ENCODE data around the gene PDE9A. TPM values are rescaled to one million over a fixed set of nuclear protein-coding genes. Genes with fewer than 3 reads are reported as not detected.

PDE9A gene
- total RNA-seq, 4 donors from 2014 or later: 92.4 to 478 (median 444) TPM

DNA sequence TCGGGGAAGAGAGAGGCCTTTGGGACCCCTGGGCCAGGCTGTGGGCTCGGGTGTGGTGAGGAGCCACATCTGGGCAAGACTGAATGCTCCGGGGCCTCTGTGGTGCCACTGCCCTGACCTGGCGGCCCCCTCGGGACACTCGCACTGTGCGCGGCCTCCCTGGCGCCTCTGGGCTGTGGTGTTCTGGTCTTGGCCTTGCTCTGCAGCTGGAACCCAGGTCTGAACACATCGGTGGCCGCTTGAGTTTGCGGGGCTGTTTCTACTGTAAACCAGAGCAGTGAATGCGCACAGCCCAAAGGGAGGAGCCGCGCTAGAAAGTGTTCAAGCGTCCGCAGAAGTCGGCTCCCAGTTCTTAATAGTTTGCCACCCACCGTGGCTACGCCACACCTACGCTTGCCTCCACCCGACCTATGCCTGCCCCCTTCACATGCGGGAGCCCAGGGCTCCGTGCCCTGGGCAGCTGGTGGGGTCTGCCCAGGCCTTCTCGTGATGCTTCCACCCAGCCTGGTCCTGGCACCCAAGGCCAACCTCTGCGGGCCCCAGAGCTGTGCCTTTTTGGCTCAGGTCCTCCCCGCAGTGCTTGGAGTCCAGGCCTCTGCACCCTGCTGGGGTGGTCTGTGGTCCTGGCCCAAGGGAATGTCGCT lies 4.4 kb downstream of the PDE9A start:
- Histone ChIP-seq H3K4me3 (no peak overlapping the region), H3K27me3 (no peaks in the 10 kb centered on the region), H3K36me3 (no peaks in the 10 kb centered on the region), H3K4me1 (peaks cover 0 to 28% (median 18%) of the 10 kb centered on the region in 4 donors), H3K9me3 (no peaks in the 10 kb centered on the region), H3K27ac (no peak overlapping the region)
- TF ChIP-seq, protein P1, sequence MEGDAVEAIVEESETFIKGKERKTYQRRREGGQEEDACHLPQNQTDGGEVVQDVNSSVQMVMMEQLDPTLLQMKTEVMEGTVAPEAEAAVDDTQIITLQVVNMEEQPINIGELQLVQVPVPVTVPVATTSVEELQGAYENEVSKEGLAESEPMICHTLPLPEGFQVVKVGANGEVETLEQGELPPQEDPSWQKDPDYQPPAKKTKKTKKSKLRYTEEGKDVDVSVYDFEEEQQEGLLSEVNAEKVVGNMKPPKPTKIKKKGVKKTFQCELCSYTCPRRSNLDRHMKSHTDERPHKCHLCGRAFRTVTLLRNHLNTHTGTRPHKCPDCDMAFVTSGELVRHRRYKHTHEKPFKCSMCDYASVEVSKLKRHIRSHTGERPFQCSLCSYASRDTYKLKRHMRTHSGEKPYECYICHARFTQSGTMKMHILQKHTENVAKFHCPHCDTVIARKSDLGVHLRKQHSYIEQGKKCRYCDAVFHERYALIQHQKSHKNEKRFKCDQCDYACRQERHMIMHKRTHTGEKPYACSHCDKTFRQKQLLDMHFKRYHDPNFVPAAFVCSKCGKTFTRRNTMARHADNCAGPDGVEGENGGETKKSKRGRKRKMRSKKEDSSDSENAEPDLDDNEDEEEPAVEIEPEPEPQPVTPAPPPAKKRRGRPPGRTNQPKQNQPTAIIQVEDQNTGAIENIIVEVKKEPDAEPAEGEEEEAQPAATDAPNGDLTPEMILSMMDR (IDR thresholded peaks at IDR 0.05): no peak
- TF ChIP-seq POLR2A (IDR thresholded peaks at IDR 0.05): no peak
- DNase-seq: no peak

DNA sequence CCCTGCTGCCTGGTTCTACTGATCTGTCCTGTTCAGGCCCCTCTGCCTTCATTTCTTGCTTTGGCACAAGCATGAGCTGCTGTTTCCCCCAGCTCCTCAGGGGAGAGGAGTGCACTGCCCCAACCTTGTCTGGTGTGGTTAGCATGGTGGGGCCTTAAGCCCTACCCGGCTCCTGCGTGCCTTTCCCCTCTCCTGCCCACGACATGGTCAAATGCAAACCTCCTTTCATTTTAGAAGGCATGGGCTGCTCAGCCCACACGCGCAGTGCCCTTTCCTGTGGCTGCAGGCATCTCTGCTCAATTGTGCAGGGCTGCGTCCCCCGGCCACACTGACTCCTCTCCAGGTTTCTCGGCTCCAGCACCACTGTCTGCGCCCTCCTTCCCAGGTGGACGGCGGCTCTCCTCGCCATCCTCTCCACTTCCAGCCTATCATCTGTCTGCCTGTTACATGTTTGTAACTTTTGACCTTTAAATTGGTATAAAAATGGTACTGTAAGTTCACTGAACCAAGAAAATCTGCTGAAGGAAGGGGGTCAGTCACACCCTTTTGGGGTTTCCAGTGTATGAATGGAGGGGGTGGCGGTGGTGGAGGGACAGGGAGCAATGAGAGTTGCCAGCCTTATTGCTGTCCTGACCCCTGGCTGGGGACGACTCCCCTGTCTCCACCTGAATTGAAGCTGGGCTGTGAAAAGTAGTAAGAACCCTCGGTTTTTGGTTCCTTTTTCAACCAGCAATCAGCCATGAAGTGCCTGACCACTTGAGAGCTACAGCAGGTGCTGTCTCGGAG lies 5.1 kb downstream of the PDE9A start:
- no peaks in the 10 kb centered on the region for H3K9me3 ChIP-seq
- no peak for DNase-seq
- no peaks in the 10 kb centered on the region for H3K36me3 ChIP-seq
- TF ChIP-seq, protein P1 (IDR thresholded peaks at IDR 0.05): no peak
- TF ChIP-seq POLR2A (IDR thresholded peaks at IDR 0.05): no peak
- peaks cover 0 to 24% (median 16%) of the 10 kb centered on the region in 4 donors for H3K4me1 ChIP-seq
- H3K27ac ChIP-seq: no peak overlapping the region
- H3K4me3 ChIP-seq: no peak overlapping the region
- no peaks in the 10 kb centered on the region for H3K27me3 ChIP-seq

DNA sequence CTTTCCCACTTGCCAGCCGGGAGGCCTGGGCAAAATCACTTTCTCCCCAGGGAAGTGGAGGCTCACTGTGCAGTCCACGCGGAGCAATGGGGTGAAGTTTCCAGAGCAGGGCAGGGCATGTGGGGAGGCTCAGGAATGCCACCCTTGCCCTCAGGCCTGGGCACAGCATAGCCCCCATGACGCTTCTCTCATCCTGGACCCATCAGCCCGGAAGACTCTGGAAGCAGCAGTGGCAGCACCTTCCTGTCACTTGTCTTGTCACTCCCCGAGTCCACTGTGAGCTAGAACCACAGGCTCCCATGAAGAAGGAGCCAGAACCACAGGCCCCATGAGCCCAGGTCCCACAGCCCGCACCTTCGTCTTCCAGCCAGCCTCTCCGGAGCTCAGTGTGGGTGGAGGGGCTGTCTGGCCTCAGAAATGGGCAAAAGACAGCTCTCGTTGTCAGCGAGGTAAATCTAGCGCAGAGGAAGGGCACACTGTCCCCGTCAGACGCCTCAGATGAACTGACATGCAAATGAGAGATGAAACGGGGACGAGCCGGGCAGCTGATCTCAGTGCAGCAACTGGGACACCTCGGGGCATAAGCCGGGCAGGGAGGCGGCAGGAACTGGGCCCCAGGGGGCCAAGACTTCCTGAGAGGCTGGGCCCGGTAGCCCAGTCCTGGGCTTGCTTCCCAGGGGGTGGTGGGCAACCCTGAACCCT lies 6.1 kb downstream of the PDE9A start:
- TF ChIP-seq, protein P1 (IDR thresholded peaks at IDR 0.05): no peak
- no peak for TF ChIP-seq POLR2A (IDR thresholded peaks at IDR 0.05)
- DNase-seq: peak in 1 of 3 donors; percentile 40
- H3K36me3 ChIP-seq: no peaks in the 10 kb centered on the region
- no peak overlapping the region for H3K27ac ChIP-seq
- H3K27me3 ChIP-seq: no peaks in the 10 kb centered on the region
- no peak overlapping the region for H3K4me3 ChIP-seq
- peaks cover 0 to 18% (median 10%) of the 10 kb centered on the region in 4 donors for H3K4me1 ChIP-seq
- no peaks in the 10 kb centered on the region for H3K9me3 ChIP-seq

DNA sequence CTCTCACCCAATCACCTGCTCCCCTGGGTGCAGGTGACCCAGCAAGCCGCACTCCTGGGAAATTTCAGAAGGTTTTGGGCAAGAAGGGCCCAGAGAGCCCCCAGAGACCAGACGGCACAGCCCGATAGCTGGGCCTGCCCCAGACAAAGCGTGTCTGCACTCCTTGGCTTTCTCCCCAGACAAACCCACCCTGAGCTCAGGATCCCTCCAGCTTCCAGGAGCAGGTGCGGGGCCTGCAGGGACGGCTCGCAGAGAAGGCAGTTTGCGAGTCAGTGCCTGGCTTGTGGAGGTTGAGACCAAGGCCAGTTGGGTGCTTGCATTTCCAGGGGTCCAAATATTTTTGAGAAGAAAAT lies 6.7 kb downstream of the PDE9A start:
- TF ChIP-seq, protein P1 (IDR thresholded peaks at IDR 0.05): no peak
- TF ChIP-seq POLR2A (IDR thresholded peaks at IDR 0.05): no peak
- Histone ChIP-seq H3K27me3 (no peaks in the 10 kb centered on the region), H3K27ac (no peak overlapping the region), H3K4me1 (peaks cover 0 to 12% (median 6%) of the 10 kb centered on the region in 4 donors), H3K4me3 (no peak overlapping the region), H3K9me3 (no peaks in the 10 kb centered on the region), H3K36me3 (no peaks in the 10 kb centered on the region)
- DNase-seq: no peak

DNA sequence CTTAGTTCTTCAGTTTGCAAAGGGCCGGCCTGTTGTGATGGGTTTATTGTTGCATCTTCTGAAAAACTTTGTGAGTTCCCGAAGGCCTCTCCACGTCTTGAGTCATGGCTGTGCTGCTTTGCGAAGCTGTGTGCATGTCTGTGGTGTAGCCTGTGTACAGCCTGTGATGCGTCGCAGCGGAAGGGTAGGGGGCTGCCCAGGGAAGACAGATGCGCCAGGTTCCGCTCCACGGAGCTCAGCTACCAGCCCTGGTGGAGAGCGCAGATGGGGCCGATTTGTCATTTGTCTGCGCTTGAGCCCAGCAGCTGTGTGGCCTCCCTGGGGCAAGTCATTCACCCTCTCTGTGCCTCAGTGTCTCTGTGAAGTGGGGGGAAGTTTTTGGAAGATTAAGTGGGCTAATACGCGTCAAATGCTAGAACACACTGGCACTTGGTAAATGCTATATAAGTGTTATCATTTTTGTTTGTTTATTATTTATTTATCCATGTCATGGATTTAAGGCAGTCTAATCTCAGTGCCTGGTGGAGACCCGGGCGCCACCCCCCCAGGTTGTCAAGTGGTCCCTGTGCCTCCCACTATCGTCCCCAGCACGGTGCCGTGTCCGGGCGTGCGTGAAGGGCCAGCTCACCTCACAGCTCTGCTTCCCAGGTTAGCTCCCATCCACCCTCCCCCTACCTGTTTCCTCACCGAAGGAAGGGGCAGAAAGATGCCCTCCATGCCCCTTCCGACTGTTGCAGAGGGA lies 8.4 kb downstream of the PDE9A start:
- no peak for DNase-seq
- H3K27ac ChIP-seq: no peak overlapping the region
- H3K4me1 ChIP-seq: peaks cover 0 to 5% (median 3%) of the 10 kb centered on the region in 4 donors
- no peaks in the 10 kb centered on the region for H3K36me3 ChIP-seq
- no peak overlapping the region for H3K4me3 ChIP-seq
- H3K9me3 ChIP-seq: no peaks in the 10 kb centered on the region
- no peaks in the 10 kb centered on the region for H3K27me3 ChIP-seq
- no peak for TF ChIP-seq POLR2A (IDR thresholded peaks at IDR 0.05)
- TF ChIP-seq, protein P1 (IDR thresholded peaks at IDR 0.05): no peak
